GM12872 (cell line): ENCODE measurements around the gene GLP1R.

ENCODE experiments used
- CTCF ChIP-seq: IDR thresholded peaks from 3 replicates; pipeline ENCODE4 v1.5.1; 2011; ENCODE audit warnings: low read depth, mild to moderate bottlenecking, low read length, moderate library complexity; ENCODE audit not compliant: insufficient read depth

The GLP1R gene

GRCh38 chr6:39083231-39083634, 34.7 kb downstream of the GLP1R start:
- TF ChIP-seq CTCF, result no peak

DNA sequence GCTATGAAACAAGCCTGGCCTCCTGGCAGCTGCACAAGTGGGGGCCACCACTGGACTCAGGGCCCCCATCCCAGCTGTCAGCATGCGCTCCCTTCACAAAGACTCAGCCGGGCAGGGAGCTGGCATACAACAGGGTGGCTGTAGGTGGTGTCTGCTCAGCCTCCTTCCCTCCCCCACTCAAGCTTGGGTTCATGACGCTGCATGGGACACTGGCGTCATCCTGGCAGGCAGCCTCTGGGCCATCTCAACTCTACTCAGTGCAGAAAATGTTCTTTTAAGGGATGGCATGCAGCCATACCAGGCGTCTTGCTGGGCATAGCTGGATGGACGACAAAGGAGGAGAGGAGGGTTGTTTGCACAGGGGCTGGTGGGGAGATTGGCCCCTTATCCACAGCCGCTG, 35.9 kb downstream of the GLP1R start:
- no peak for TF ChIP-seq CTCF

GRCh38 chr6:39085129-39085797, 36.7 kb downstream of the GLP1R start:
- no peak for TF ChIP-seq CTCF

DNA sequence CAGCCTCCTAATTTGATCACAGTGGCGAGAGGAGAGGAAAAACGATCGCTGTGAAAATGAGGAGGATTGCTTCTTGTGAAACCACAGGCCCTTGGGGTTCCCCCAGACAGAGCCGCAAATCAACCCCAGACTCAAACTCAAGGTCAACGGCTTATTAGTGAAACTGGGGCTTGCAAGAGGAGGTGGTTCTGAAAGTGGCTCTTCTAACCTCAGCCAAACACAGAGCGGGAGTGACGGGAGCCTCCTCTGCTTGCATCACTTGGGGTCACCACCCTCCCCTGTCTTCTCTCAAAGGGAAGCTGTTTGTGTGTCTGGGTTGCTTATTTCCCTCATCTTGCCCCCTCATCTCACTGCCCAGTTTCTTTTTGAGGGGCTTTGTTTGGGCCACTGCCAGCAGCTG, 37.7 kb downstream of the GLP1R start:
- no peak for TF ChIP-seq CTCF

GRCh38 chr6:39086711-39087110, 38.1 kb downstream of the GLP1R start:
- no peak for TF ChIP-seq CTCF

- no peak for TF ChIP-seq CTCF
Observed at GRCh38 chr6:39087197-39087596, 38.6 kb downstream of the GLP1R start.

DNA sequence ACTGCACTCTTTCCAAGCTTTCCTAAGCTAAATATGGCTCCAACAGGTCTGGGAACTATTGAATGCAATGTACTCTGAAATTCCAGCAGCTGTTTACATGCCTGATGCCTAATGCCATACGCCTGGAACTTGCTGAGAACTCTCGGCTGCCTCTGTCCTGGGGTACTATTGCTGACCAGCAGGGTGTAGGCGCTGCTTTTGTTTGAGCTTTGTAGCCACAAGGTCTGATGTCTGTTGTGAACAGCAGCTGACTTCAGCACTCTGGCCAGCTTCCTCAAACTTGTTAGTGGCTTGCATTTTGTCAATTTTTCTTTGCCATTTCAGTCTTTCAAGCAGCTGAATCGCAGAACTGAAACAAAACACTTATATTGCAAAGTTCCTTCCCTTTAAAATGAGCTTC, 39.8 kb downstream of the GLP1R start:
- TF ChIP-seq CTCF, result peak; percentile 40; the same call in 1 of the 3 replicates
